GM18870 (cell line): Measurements from ENCODE around the gene TTC28.
"Not testable (repeated sequence)": the region's sequence is repeated elsewhere in the genome, so short reads cannot be mapped to it uniquely, and the experiment has no call there.

ENCODE experiments used
- ATAC-seq: cut with Tn5 transposase; IDR thresholded peaks from one replicate; pipeline ENCODE4 v1.9.1; 2021; ENCODE audit warnings: moderate library complexity; ENCODE audit not compliant: unreplicated experiment

The TTC28 gene

DNA sequence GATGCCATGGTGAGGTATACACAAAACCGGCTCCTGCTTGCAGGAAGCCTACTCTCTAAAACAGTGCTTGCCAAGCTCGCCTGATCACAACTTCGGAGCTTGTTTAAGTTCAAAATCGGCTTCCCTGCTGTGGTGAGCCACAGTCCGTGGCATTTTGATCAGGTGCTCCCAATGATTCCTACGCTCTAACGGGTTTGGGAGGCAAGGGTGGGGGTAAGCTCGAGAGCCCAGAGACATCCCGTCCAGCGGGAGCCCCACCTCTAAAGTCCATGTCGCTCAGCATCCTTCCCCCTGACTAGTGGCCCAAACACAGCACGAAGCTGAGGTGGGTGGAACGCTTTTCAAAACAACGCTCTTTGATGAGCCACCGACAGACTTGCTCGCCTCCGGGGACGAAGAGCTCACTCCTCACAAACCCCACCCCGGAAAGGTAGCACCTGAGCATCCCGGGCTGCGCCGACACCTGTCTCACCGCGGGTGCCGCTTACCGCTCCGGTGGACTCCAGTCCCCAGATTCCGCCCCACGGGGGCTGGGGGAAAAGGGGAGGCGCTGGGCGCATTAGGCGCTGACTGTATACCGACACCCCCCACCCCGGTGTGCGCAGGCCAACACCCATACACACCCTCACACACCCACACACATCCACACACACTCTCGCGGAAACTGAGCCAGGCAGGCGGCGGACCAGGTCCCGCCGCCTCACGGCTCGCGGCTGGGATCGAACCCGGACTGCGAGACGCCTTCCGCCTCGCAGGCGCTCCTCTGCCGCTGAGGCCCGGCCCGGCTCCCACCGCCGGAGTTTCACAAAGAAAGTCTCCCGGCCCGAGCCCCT, 646 bp downstream of the TTC28 start:
- ATAC-seq: not testable (repeated sequence)

DNA sequence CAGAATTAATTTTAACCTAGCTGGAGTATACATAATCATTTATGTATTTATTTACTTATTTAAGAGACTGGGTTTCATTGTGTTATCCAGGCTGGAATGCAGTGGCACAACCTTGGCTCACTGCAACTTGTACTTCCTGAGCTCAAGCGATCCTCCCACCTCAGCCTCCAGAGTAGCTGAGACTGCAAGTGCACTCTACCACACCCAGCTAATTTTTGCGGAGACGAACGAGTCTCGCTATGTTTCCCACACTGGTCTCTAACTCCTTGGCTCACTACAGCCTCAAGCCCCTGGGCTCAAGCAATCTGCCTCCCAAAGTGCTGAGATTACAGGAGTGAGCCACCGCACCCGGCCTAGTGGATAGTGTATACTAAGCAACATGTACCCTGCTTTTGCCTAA, 1.5 kb downstream of the TTC28 start:
- not testable (repeated sequence) for ATAC-seq

GRCh38 chr22:28674121-28674563, 5.5 kb downstream of the TTC28 start:
- ATAC-seq: no peak

DNA sequence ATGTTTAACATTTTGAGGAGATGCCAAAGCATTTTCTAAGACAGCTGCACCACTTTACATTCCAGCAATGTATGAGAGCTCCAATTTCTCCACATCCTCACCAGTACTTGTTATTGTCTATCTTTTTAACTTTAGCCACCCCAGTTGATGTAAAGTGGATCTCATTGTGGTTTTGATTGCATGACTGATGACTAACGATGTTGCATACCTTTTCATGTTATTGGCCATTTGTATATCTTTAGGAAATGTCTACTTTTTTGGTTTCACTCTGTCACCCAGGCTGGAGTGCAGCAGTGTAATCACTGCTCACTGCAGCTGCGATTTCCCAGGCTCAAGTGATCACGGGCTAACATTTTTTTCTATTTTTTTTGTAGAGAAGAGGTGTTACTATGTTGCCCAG, 8.9 kb downstream of the TTC28 start:
- ATAC-seq: no peak

DNA sequence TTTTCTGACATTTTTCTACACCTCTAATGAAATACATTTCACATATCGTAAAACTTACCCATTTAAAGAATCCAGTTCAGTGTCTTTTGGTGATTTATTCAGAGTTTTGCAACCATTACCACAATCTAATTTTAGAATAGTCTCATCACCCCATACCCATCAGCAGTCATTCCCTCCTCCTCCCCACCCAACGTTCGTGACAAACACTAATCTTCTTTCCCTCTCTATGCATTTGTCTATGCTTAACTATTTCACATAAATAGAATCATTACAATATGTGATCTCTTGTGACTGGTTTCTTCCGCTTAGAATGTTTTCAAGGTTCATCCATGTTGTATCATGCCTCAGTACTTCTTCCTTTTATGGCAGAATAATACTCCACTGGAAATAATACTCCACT, 9.5 kb downstream of the TTC28 start:
- no peak for ATAC-seq

- no peak for ATAC-seq
Measured at GRCh38 chr22:28669387-28669786, 10.3 kb downstream of the TTC28 start.

GRCh38 chr22:28663569-28663942, 16.1 kb downstream of the TTC28 start:
- ATAC-seq: not testable (repeated sequence)

DNA sequence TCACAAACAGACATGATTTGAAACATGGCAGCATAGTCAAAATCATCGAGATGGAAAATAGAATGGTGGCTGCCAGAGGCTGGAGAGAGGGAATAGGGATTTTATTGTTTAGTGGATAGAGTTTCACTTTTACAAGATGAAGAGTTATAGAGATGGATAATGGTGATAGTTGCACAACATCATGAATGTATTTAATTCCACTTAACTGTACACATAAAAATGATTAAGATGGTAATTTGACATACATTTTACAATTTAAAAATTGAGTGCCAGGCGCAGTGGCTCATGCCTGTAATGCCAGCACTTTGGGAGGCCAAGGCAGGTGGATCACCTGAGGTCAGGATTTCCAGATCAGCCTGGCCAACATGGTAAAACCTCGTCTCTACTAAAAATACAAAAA, 21.2 kb downstream of the TTC28 start:
- ATAC-seq: no peak

GRCh38 chr22:28656181-28656580, 23.5 kb downstream of the TTC28 start:
- ATAC-seq: no peak

- no peak for ATAC-seq
Measured at GRCh38 chr22:28650463-28650862, 29.2 kb downstream of the TTC28 start.

- no peak for ATAC-seq
Measured at GRCh38 chr22:28648792-28649191, 30.8 kb downstream of the TTC28 start.

GRCh38 chr22:28647216-28647615, 32.4 kb downstream of the TTC28 start:
- ATAC-seq: no peak

DNA sequence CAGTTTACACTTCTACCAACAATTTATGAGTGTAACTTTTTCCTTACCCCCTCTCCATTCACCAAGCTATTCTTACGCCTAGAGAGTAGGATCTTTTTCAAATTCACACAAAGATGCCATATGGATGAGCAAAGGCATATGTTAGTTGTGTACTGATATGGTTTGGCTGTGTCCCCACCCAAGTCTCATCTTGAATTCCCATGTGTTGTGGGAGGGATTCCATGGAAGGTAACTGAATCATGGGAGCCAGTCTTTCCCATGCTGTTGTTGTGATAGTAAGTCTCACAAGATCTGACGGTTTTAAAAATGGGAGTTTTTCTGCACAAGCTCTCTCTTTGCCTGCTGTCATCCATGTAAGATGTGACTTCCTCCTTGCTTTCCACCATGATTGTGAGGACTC, 40.3 kb downstream of the TTC28 start:
- no peak for ATAC-seq

GRCh38 chr22:28637225-28637624, 42.4 kb downstream of the TTC28 start:
- no peak for ATAC-seq

- ATAC-seq: no peak
Measured at GRCh38 chr22:28630177-28630574, 49.5 kb downstream of the TTC28 start.

DNA sequence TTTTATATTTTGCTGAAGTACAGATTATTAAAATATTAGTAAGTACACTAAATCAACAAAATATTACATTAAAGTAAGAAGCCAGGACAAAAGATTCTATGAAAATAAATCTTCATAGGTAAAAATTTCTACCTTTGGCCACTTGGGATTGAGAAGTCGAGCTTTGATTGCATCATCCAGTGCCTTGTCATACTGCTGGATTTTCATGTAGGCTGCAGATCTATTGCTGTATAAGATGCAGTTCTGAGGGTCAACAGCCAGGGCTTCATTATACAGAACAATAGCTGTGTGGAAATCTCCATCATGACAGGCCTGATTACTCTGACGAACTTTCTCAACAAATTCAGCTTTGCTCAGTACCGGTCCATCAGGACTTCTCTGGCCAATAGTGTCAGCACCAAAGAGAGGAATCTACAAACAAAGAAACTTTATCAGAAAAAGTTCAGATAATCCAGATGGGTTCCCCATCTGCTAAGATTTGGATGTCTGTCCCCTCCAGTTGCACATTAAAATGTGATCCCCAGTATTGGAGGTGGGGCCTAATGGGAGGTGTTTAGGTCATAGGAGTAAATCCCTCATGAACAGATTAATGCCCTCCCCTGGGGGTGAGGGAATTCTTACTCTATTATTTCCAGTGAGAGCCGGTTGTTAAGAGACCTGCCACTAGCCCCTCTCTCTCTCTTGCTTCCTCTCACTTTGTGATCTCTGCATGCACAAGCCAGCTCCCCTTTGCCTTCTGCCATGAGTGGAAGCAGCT, 50.0 kb downstream of the TTC28 start:
- ATAC-seq: no peak

DNA sequence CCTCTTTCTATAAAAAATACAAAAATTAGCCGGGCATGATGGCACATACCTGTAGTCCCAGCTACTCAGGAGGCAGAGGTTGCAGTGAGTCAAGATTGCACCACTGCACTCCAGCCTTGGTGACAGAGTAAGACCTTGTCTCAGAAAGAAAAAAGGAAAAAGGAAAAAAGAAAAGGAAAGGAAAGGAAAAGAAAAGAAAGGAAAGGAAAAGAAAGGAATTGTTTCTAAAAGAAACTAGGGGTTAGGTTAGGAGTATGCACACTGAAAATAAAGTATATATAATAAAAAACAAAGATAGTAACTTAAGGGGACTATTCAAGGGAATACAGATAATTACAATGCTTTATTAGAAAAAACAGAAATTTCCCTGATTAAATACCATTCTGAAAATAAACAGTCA, 50.9 kb downstream of the TTC28 start:
- no peak for ATAC-seq

GRCh38 chr22:28627791-28628190, 51.8 kb downstream of the TTC28 start:
- ATAC-seq: no peak

GRCh38 chr22:28620244-28620922, 59.3 kb downstream of the TTC28 start:
- ATAC-seq: no peak

GRCh38 chr22:28619236-28619635, 60.4 kb downstream of the TTC28 start:
- ATAC-seq: no peak

GRCh38 chr22:28615423-28615822, 64.2 kb downstream of the TTC28 start:
- not testable (repeated sequence) for ATAC-seq

DNA sequence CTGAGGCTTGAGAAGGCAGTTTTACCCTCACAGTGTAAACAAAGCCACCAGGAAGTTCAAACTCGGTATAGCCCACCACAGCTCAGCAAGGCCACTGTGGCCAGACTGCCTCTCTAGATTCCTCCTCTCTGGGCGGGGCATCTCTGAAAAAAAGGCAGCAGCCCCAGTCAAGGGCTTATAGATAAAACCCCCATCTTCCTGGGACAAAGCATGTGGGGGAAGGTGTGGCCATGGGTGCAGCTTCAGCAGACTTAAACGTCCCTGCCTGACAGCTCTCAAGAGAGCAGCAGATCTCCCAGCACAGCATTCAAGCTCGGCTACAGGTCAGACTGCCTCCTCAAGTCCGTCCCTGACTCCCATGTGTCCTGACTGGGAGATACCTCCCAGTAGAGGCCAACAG, 69.7 kb downstream of the TTC28 start:
- no peak for ATAC-seq
